ENCODE measurements around the gene WTAP.

Gene WTAP

GRCh38 chr6:159761129-159761872 lies 34.0 kb downstream of the WTAP start:
- H3K4me3 ChIP-seq (ENCODE audit: low read depth, low read length): peak overlapping the region; percentile 91
- TF ChIP-seq CTCF (IDR thresholded peaks at IDR 0.05; ENCODE audit: low read depth, low read length, missing control alignments): no peak
- H3K27ac ChIP-seq: peak overlapping the region; percentile 78
- in situ Hi-C loops (cut with HindIII; ENCODE audit: low pct_ligation_motif_present, low sequenced_read_pairs): no loop called here
- no peaks in the 10 kb centered on the region for H3K27me3 ChIP-seq (replicated peaks)
- peaks cover 30% of the 10 kb centered on the region for H3K36me3 ChIP-seq (replicated peaks)
- peak; percentile 3 for DNase-seq

DNA sequence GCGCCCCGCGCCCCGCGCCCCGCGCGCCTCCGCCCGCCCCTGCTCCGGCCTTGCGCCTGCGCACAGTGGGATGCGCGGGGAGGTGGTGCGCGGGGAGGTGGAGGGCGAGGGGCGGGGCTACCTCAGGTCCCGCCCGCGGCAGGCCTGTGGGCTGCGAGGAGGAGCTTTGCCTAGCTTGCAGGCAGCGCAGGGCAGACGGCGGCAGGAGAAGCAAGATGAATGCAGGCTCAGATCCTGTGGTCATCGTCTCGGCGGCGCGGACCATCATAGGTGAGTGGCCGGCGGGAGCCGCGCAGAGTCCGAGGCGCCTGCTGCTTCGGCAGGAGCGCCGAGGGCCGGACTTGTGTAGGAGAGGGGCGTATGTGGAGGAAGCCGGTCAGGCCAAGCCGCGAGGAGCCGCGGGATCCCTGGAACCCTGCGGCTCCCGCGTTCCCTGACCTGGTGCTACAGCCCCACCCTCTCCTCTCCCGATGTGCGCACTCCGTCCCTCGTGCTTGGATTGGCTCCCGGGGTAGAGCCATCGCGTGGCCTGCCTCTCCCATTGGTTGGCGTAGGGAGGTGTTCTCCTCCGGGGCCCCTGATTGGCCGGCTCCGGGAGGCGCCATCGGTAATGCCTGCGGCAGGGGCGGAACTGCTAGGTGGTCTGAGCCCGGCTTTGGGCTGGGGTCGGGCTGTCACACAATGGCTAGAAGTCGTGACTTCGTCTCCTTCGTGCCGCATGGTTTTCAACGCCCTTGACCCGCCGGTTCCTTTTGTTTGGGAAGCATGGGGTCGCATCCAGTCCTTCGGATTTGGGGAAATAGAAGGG lies 34.8 kb downstream of the WTAP start, which contains the start of gene ACAT2:
Gene ACAT2 (plus strand): TSS at position 173 of the 808 bp plus-strand sequence. CDS start 43 bp downstream, at position 216.
- no peaks in the 10 kb centered on the region for H3K27me3 ChIP-seq (replicated peaks)
- peaks cover 34% of the 10 kb centered on the region for H3K36me3 ChIP-seq (replicated peaks)
- H3K27ac ChIP-seq: peak within 1 kb of the TSS; percentile 78
- peak within 1 kb of the TSS; percentile 91 for H3K4me3 ChIP-seq (ENCODE audit: low read depth, low read length)
- in situ Hi-C loops (cut with HindIII; ENCODE audit: low pct_ligation_motif_present, low sequenced_read_pairs): no loop called here
- peak; percentile 92 for DNase-seq
- no peak for TF ChIP-seq CTCF (IDR thresholded peaks at IDR 0.05; ENCODE audit: low read depth, low read length, missing control alignments)

- Histone ChIP-seq H3K4me3 (ENCODE audit: low read depth, low read length) (peak overlapping the region; percentile 91), H3K36me3 (replicated peaks) (peaks cover 41% of the 10 kb centered on the region), H3K27me3 (replicated peaks) (no peaks in the 10 kb centered on the region), H3K27ac (peak overlapping the region; percentile 78)
- in situ Hi-C loops (cut with HindIII; ENCODE audit: low pct_ligation_motif_present, low sequenced_read_pairs): no loop called here
- DNase-seq: no peak
- no peak for TF ChIP-seq CTCF (IDR thresholded peaks at IDR 0.05; ENCODE audit: low read depth, low read length, missing control alignments)
Measured at GRCh38 chr6:159762681-159763293, 35.5 kb downstream of the WTAP start.

DNA sequence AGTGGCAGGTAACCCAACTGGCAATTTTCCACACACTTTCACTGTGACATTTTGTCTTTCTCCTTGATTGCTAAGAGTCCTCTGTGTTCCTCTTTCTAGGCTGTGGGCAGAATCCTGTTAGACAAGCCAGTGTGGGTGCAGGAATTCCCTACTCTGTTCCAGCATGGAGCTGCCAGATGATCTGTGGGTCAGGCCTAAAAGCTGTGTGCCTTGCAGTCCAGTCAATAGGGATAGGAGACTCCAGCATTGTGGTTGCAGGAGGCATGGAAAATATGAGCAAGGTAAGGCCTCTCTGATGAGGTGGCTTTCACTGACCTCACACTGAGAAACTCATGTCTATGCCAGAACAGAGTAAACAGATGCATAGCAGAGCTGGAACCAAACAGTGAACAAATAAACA lies 39.6 kb downstream of the WTAP start:
- H3K27me3 ChIP-seq (replicated peaks): no peaks in the 10 kb centered on the region
- H3K36me3 ChIP-seq (replicated peaks): peaks cover 62% of the 10 kb centered on the region
- H3K27ac ChIP-seq: no peak overlapping the region
- DNase-seq: no peak
- in situ Hi-C loops (cut with HindIII; ENCODE audit: low pct_ligation_motif_present, low sequenced_read_pairs): no loop called here
- TF ChIP-seq CTCF (IDR thresholded peaks at IDR 0.05; ENCODE audit: low read depth, low read length, missing control alignments): no peak
- no peak overlapping the region for H3K4me3 ChIP-seq (ENCODE audit: low read depth, low read length)

GRCh38 chr6:159769470-159769869 lies 42.2 kb downstream of the WTAP start:
- in situ Hi-C loops (cut with HindIII; ENCODE audit: low pct_ligation_motif_present, low sequenced_read_pairs): no loop called here

More at GRCh38 chr6:159769470-159769869, 42.2 kb downstream of the WTAP start:
- DNase-seq: no peak
- Histone ChIP-seq H3K27ac (no peak overlapping the region), H3K36me3 (replicated peaks) (peaks cover 53% of the 10 kb centered on the region), H3K27me3 (replicated peaks) (no peaks in the 10 kb centered on the region), H3K4me3 (ENCODE audit: low read depth, low read length) (no peak overlapping the region)
- TF ChIP-seq CTCF (IDR thresholded peaks at IDR 0.05; ENCODE audit: low read depth, low read length, missing control alignments): no peak
